ENCODE results near the gene SLX1A.
"Not testable (repeated sequence)": the region's sequence is repeated elsewhere in the genome, so short reads cannot be mapped to it uniquely, and the experiment has no call there.

- TF ChIP-seq CTCF (IDR thresholded peaks at IDR 0.05; ENCODE audit: low read length); EZH2 (IDR thresholded peaks at IDR 0.05; ENCODE audit: borderline replicate concordance, low read length): not testable (repeated sequence)
These were observed 23.4 kb downstream of the SLX1A start for GRCh38 chr16:30217082-30217481.
